GM12872 (cell line): ENCODE results near the gene RPL28.

Experiments used
- CTCF ChIP-seq: IDR thresholded peaks from 3 replicates; pipeline ENCODE4 v1.5.1; 2011; ENCODE audit warnings: low read depth, mild to moderate bottlenecking, low read length, moderate library complexity; ENCODE audit not compliant: insufficient read depth

The RPL28 gene

GRCh38 chr19:55382013-55382412 lies 3.7 kb upstream of the RPL28 start:
- TF ChIP-seq CTCF = no peak

- TF ChIP-seq CTCF = no peak
Measured at GRCh38 chr19:55382522-55383054, 3.1 kb upstream of the RPL28 start.

GRCh38 chr19:55383279-55384130 lies 2.2 kb upstream of the RPL28 start:
- TF ChIP-seq CTCF = no peak

- no peak for TF ChIP-seq CTCF
Measured at GRCh38 chr19:55384131-55384919, 1.4 kb upstream of the RPL28 start, which contains the start of gene TMEM238. TMEM238 (minus strand) TSS chr19:55384292; CDS start chr19:55384259, 33 bp downstream.

GRCh38 chr19:55384920-55385723 lies 610 bp upstream of the RPL28 start:
- no peak for TF ChIP-seq CTCF

GRCh38 chr19:55386493-55386971 lies 800 bp downstream of the RPL28 start:
- no peak for TF ChIP-seq CTCF
